ENCODE results near the gene POTEF.
"Not testable (repeated sequence)": the region's sequence is repeated elsewhere in the genome, so short reads cannot be mapped to it uniquely, and the experiment has no call there.

DNA sequence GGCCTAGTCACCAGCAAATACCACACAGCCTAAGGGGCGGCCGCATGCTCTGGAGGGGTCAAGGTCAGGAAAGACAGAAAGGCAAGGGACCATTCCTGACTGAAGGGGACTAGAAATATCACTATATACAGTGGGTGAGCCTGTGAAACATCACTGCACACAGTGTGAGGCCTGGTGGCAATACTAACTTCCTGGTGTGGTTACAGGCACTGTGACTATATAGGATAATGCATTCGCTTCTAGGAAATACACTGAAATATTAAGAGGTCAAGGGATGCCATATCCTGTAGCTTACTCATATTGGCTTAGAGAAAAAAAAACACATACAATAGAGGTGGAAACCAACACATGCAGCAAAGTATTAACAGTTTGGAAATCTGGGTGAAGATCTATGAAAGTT, 40.1 kb upstream of the POTEF start:
- not testable (repeated sequence) for TF ChIP-seq EZH2 (IDR thresholded peaks at IDR 0.05; ENCODE audit: borderline replicate concordance, low read depth, low read length, severe bottlenecking); POLR2A (IDR thresholded peaks at IDR 0.05; ENCODE audit: low read depth, low read length); POLR2AphosphoS5 (IDR thresholded peaks at IDR 0.05; ENCODE audit: insufficient read depth, low read depth, low read length); MYC (IDR thresholded peaks at IDR 0.05; ENCODE audit: low read depth, low read length); GATA2 (IDR thresholded peaks at IDR 0.05; ENCODE audit: insufficient read depth, insufficient read length, low read depth, low read length)
- TF ChIP-seq, protein P1, sequence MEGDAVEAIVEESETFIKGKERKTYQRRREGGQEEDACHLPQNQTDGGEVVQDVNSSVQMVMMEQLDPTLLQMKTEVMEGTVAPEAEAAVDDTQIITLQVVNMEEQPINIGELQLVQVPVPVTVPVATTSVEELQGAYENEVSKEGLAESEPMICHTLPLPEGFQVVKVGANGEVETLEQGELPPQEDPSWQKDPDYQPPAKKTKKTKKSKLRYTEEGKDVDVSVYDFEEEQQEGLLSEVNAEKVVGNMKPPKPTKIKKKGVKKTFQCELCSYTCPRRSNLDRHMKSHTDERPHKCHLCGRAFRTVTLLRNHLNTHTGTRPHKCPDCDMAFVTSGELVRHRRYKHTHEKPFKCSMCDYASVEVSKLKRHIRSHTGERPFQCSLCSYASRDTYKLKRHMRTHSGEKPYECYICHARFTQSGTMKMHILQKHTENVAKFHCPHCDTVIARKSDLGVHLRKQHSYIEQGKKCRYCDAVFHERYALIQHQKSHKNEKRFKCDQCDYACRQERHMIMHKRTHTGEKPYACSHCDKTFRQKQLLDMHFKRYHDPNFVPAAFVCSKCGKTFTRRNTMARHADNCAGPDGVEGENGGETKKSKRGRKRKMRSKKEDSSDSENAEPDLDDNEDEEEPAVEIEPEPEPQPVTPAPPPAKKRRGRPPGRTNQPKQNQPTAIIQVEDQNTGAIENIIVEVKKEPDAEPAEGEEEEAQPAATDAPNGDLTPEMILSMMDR (IDR thresholded peaks at IDR 0.05; ENCODE audit: extremely low read depth in 1 of 2, insufficient read depth in 1 of 2, low read depth in 1 of 2, low read length in 2 of 2) = not testable (repeated sequence)
- TF ChIP-seq, protein P2, sequence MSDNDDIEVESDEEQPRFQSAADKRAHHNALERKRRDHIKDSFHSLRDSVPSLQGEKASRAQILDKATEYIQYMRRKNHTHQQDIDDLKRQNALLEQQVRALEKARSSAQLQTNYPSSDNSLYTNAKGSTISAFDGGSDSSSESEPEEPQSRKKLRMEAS (IDR thresholded peaks at IDR 0.05; ENCODE audit: insufficient read depth, insufficient read length) = not testable (repeated sequence)
- TF ChIP-seq FOS (IDR thresholded peaks at IDR 0.05; ENCODE audit: borderline replicate concordance, insufficient read depth, low read length) = peak; percentile 13
